HG02973 (cell line): ENCODE results near the gene CD300E.

Experiments used
- ATAC-seq: cut with Tn5 transposase; IDR thresholded peaks from one replicate; pipeline ENCODE4 v1.9.1; 2021; ENCODE audit warnings: moderate library complexity; ENCODE audit not compliant: unreplicated experiment

The CD300E gene

GRCh38 chr17:74569020-74570003 lies 54.2 kb downstream of the CD300E start:
- no peak for ATAC-seq

DNA sequence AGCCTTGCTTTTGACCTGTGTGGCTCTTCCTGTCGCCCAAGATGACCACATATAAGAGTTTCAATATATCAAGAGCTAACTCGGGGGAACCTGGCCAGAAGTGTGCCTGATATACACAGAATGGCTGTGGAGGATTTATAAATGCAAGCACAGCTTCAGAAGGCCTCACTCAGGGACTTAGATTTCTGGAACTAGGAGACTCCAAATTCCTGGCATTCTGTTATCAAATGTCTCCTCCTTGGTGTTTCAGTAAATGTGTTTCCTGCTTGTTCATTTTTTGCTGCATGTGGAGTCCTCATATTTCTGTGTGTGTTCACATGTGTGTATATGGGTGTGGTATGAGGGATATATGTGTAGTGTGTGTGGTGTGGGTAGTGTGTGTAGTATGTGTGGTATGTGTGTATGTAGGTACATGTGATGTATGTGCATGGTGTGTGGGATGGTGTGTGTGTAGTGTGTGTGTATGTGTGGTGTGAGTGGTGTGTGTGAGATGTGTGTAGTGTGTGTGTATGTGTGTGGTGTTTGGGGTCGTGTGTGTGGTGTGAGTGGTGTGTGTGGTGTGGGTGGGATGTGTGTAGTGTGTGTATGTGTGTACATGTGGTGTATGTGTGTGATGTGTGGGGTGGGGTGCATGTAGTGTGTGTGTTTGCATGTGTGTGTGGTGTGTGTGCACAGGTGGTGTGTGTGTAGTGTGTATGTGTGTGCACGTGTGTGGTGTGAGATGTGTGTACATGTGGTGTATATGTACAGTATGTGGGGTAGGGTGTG lies 55.2 kb downstream of the CD300E start:
- no peak for ATAC-seq

DNA sequence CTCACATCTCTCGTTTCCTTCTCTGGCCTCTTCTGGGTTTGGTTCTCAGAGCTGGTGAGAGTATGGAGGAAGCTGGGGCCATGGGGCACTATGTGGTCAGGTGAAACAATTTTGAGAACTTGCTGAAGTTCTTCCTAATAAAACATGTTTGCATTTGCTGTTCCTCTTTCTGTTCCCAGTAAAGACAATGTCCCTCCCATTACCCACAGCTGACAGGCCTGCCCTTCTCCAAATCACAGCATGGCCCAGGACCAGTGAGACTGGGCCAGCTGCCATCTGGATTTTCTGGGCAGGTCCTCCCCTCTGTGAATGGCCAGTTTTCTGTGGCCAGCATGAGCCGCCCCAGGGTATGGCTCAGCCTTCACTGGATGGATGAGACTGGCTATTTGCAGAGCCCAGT lies 56.1 kb downstream of the CD300E start, which contains the start of gene CD300H:
TSS of gene CD300H (minus strand) at position 113 of the 400 bp plus-strand sequence.
- no peak for ATAC-seq

DNA sequence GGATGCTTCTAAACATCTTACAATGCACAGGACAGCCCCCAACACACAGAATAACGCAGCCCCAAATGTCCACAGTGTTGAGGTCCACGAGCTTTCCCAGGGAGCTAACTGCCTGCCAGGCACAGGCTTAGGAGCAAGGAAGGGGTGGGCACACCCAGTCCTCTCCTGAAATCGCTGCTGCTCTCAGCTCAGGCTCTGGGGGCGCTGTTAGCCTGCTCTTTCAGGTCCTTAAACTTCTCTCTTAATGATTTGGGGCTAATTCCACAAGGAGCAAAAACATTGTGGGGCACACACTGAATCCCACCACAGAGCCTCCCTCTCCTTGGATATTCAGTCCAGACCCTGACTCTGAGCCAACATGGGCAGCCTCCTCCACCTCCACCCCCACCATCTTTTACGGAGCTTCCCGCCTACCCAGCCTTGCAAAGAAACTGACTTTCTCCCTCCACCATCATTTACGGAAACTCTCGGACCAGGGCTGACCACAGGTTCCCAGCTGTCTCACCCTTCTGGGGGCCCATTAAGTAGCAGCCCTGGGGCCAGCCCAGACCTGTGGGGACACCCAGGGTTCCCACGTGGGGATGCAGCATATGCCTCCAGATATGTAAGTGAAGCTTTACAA lies 57.3 kb downstream of the CD300E start:
- no peak for ATAC-seq

- ATAC-seq, result no peak
Observed at GRCh38 chr17:74565126-74565525, 58.4 kb downstream of the CD300E start.

DNA sequence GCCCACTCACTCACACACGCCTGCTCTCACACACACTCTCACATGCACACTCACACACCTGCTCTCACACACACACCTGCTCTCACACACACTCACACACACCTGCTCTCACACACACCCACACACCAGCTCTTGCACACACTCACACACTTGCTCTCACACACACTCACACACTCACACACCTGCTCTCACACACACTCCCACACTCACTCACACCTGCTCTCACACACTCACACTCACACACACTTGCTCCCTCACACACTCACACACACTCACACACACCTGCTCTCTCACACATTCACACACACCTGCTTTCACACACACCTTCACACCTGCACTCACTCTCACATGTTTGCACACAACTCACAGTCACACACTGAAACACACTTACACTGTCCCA lies 60.2 kb downstream of the CD300E start:
- no peak for ATAC-seq

GRCh38 chr17:74561586-74561985 lies 62.0 kb downstream of the CD300E start:
- no peak for ATAC-seq
